ENCODE data around the gene WFIKKN2.

WFIKKN2 gene

GRCh38 chr17:50841949-50842354, 6.6 kb downstream of the WFIKKN2 start:
- TF ChIP-seq FOXP2 (optimal IDR thresholded peaks at IDR 0.05; ENCODE audit: borderline replicate concordance, extremely low read depth, extremely low read length, insufficient read depth) (no peak), REST (IDR thresholded peaks at IDR 0.05; ENCODE audit: insufficient read depth in 1 of 2, low read depth in 2 of 2, low read length in 2 of 2) (no peak), SIN3A (IDR thresholded peaks at IDR 0.05; ENCODE audit: borderline replicate concordance, insufficient read depth, low read length) (no peak), TAF1 (IDR thresholded peaks at IDR 0.05; ENCODE audit: borderline replicate concordance, insufficient read depth, low read length) (no peak), POLR2AphosphoS5 (IDR thresholded peaks at IDR 0.05; ENCODE audit: low read depth, low read length) (no peak)

GRCh38 chr17:50842506-50843149, 7.2 kb downstream of the WFIKKN2 start:
- TF ChIP-seq SIN3A (IDR thresholded peaks at IDR 0.05; ENCODE audit: borderline replicate concordance, insufficient read depth, low read length) (no peak), REST (IDR thresholded peaks at IDR 0.05; ENCODE audit: insufficient read depth in 1 of 2, low read depth in 2 of 2, low read length in 2 of 2) (no peak), POLR2AphosphoS5 (IDR thresholded peaks at IDR 0.05; ENCODE audit: low read depth, low read length) (no peak), FOXP2 (optimal IDR thresholded peaks at IDR 0.05; ENCODE audit: borderline replicate concordance, extremely low read depth, extremely low read length, insufficient read depth) (no peak), TAF1 (IDR thresholded peaks at IDR 0.05; ENCODE audit: borderline replicate concordance, insufficient read depth, low read length) (no peak)

GRCh38 chr17:50843150-50843905, 7.9 kb downstream of the WFIKKN2 start:
- TF ChIP-seq FOXP2 (optimal IDR thresholded peaks at IDR 0.05; ENCODE audit: borderline replicate concordance, extremely low read depth, extremely low read length, insufficient read depth) (no peak), TAF1 (IDR thresholded peaks at IDR 0.05; ENCODE audit: borderline replicate concordance, insufficient read depth, low read length) (no peak), SIN3A (IDR thresholded peaks at IDR 0.05; ENCODE audit: borderline replicate concordance, insufficient read depth, low read length) (no peak), POLR2AphosphoS5 (IDR thresholded peaks at IDR 0.05; ENCODE audit: low read depth, low read length) (no peak), REST (IDR thresholded peaks at IDR 0.05; ENCODE audit: insufficient read depth in 1 of 2, low read depth in 2 of 2, low read length in 2 of 2) (no peak)

GRCh38 chr17:50844117-50844700, 8.8 kb downstream of the WFIKKN2 start:
- TF ChIP-seq TAF1 (IDR thresholded peaks at IDR 0.05; ENCODE audit: borderline replicate concordance, insufficient read depth, low read length), result no peak
- TF ChIP-seq FOXP2 (optimal IDR thresholded peaks at IDR 0.05; ENCODE audit: borderline replicate concordance, extremely low read depth, extremely low read length, insufficient read depth), result no peak
- no peak for TF ChIP-seq REST (IDR thresholded peaks at IDR 0.05; ENCODE audit: insufficient read depth in 1 of 2, low read depth in 2 of 2, low read length in 2 of 2)
- TF ChIP-seq SIN3A (IDR thresholded peaks at IDR 0.05; ENCODE audit: borderline replicate concordance, insufficient read depth, low read length), result no peak
- TF ChIP-seq POLR2AphosphoS5 (IDR thresholded peaks at IDR 0.05; ENCODE audit: low read depth, low read length), result no peak
